ENCODE data around the gene PTPRC. TPM values are rescaled to one million over a fixed set of nuclear protein-coding genes. Genes with fewer than 3 reads are reported as not detected.

PTPRC gene
- total RNA-seq, 1 donor from 2014 or later = not detected

DNA sequence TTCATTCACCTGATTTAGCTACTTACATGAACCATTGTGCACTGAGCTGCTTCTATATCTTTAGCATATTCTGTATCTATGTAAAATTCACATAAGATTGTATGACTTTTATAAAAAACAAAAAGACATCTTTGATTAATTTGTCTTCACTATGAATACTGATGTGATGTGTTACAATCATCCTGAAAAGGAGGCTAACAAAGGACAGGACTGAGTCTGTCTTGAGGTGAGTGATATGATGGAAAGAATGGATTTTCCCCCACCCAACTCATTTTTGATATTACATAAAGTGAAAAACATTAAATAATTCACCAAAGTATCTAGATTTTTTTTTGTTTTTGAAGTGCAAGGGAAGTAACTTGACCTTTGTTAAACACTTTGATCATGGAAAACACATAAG, 9.8 kb downstream of the PTPRC start:
- no peak for DNase-seq (ENCODE audit: low read depth, low spot score)
- Mint-ChIP-seq H3K4me3 (no peak overlapping the region), H3K36me3 (ENCODE audit: low read depth) (no peaks in the 10 kb centered on the region), H3K27me3 (ENCODE audit: low read depth) (no peaks in the 10 kb centered on the region), H3K4me1 (no peaks in the 10 kb centered on the region), H3K9me3 (peaks cover 3% of the 10 kb centered on the region), H3K27ac (ENCODE audit: unreplicated experiment) (no peak overlapping the region)
- no peak for TF ChIP-seq CTCF (conservative IDR thresholded peaks at IDR 0.05)

DNA sequence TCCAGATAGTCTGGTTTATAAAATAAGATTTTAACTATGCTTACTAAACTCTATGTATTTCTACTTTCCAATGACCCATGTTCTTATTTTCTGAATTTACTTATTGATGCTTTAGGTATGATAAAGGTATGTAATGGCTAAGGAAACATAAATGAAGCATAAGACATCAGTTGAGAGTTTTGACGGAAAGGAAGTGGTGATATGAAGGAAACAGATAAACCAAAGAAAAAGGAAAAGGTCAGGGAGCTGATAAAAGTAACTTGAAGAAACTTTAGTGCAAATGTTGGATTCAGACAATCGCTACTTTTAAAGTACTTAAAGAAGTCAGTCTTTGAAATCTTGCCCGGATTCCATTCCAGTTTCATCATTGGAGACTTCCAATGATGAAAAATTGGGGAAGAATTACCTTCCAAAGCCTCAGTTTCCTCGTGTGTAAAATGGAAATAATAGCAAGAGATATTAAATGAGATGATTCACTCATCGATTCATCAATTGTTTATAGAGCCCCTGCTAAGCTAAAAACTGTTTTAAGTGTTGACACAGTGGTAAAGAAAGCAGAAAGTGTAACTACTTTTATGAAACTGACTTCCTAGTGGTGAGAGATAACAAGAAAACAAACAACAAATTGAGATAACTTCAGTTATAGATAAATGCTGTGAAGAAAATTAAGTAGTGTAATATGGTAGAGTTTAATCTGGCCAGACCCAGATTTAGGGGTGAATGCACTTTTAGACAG, 10.6 kb downstream of the PTPRC start:
- no peak for DNase-seq (ENCODE audit: low read depth, low spot score)
- peaks cover 3% of the 10 kb centered on the region for H3K9me3 Mint-ChIP-seq
- TF ChIP-seq CTCF (conservative IDR thresholded peaks at IDR 0.05) = no peak
- no peaks in the 10 kb centered on the region for H3K36me3 Mint-ChIP-seq (ENCODE audit: low read depth)
- H3K4me1 Mint-ChIP-seq = no peaks in the 10 kb centered on the region
- no peak overlapping the region for H3K4me3 Mint-ChIP-seq
- no peaks in the 10 kb centered on the region for H3K27me3 Mint-ChIP-seq (ENCODE audit: low read depth)
- no peak overlapping the region for H3K27ac Mint-ChIP-seq (ENCODE audit: unreplicated experiment)

- H3K4me1 Mint-ChIP-seq = no peaks in the 10 kb centered on the region
- no peak for TF ChIP-seq CTCF (conservative IDR thresholded peaks at IDR 0.05)
- no peak overlapping the region for H3K4me3 Mint-ChIP-seq
These were observed 11.1 kb downstream of the PTPRC start for GRCh38 chr1:198649968-198650338.

GRCh38 chr1:198650506-198650905, 11.7 kb downstream of the PTPRC start:
- no peaks in the 10 kb centered on the region for H3K27me3 Mint-ChIP-seq (ENCODE audit: low read depth)
- no peak for DNase-seq (ENCODE audit: low read depth, low spot score)
- no peak overlapping the region for H3K27ac Mint-ChIP-seq (ENCODE audit: unreplicated experiment)
- no peaks in the 10 kb centered on the region for H3K36me3 Mint-ChIP-seq (ENCODE audit: low read depth)
- no peak overlapping the region for H3K4me3 Mint-ChIP-seq
- H3K4me1 Mint-ChIP-seq = no peaks in the 10 kb centered on the region
- TF ChIP-seq CTCF (conservative IDR thresholded peaks at IDR 0.05) = no peak
- H3K9me3 Mint-ChIP-seq = peaks cover 3% of the 10 kb centered on the region

More at GRCh38 chr1:198649968-198650338, 11.1 kb downstream of the PTPRC start:
- H3K9me3 Mint-ChIP-seq = peaks cover 3% of the 10 kb centered on the region
- H3K27ac Mint-ChIP-seq (ENCODE audit: unreplicated experiment) = peak overlapping the region; percentile 4
- H3K36me3 Mint-ChIP-seq (ENCODE audit: low read depth) = no peaks in the 10 kb centered on the region
- no peaks in the 10 kb centered on the region for H3K27me3 Mint-ChIP-seq (ENCODE audit: low read depth)
- DNase-seq (ENCODE audit: low read depth, low spot score) = no peak

DNA sequence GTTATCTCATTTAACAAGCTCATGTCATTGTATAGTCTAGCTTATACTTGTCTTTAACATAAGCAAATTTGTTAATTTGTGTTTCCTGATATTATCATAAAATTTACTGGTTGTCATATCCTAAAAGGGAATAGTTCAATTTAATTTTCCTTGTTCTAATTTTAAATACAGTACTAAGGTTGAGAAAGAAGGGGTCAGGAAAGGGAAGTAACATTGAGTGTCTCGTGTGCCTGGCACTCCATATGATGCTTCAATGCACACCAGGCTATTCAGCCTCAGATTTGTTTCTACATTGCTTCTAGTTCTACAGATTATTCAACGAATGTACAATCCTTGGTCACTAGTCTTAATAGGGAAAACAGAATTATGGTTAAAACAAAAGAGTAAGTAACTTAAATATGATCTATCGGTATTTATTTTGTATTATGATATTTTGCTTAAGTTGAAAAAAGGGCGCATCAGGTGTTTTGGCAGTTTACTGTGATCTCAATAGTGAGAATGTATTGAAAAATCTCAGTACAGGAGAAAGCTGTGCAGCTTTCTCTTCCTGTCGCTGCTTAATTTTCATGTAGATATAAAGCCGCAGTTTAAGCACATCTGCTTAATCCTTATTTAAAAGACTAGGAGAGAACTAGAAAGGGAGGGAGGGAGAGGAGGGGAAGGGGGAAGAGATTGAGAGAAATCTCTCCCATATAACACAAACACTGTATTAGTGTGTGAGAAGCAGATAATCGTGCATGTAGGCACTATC, 13.0 kb downstream of the PTPRC start:
- DNase-seq (ENCODE audit: low read depth, low spot score) = no peak
- Mint-ChIP-seq H3K4me3 (no peak overlapping the region), H3K27ac (ENCODE audit: unreplicated experiment) (no peak overlapping the region), H3K4me1 (no peaks in the 10 kb centered on the region), H3K9me3 (peaks cover 3% of the 10 kb centered on the region), H3K27me3 (ENCODE audit: low read depth) (no peaks in the 10 kb centered on the region), H3K36me3 (ENCODE audit: low read depth) (no peaks in the 10 kb centered on the region)
- no peak for TF ChIP-seq CTCF (conservative IDR thresholded peaks at IDR 0.05)
